GM12891 (cell line): ENCODE results near the gene DDIAS.

Experiments used
- PAX5 ChIP-seq: IDR thresholded peaks from 2 replicates; pipeline ENCODE4 v1.6.1; 2011; ENCODE audit warnings: low read length, moderate library complexity, mild to moderate bottlenecking; ENCODE audit not compliant: insufficient read depth, severe bottlenecking
- POLR2A ChIP-seq: IDR thresholded peaks from 2 replicates; pipeline ENCODE4 v1.6.1; 2011; ENCODE audit warnings: low read depth, low read length, control low read depth
- POLR2AphosphoS5 ChIP-seq: IDR thresholded peaks from 2 replicates; pipeline ENCODE4 v1.6.1; 2011; ENCODE audit warnings: low read depth, low read length, control low read depth
- SPI1 ChIP-seq: IDR thresholded peaks from 2 replicates; pipeline ENCODE4 v1.6.1; 2011; ENCODE audit warnings: low read depth, low read length, control low read depth
- TAF1 ChIP-seq: IDR thresholded peaks from 2 replicates; pipeline ENCODE4 v1.6.1; 2011; ENCODE audit warnings: low read depth, low read length, control low read depth

GRCh38 chr11:82858556-82859091, 42.9 kb upstream of the DDIAS start:
- TF ChIP-seq POLR2A (no peak), POLR2AphosphoS5 (no peak), PAX5 (no peak), TAF1 (no peak), SPI1 (no peak)
